Liver (tissue), 9 donors: ENCODE results near the gene ABCC2. TPM values are rescaled to one million over a fixed set of nuclear protein-coding genes. Genes with fewer than 3 reads are reported as not detected.
A peak's percentile ranks its signal among the peaks of the same experiment; 100 is the strongest.

Experiments used
- DNase-seq: peaks from one replicate; pipeline ENCODE4 v3.0.0-alpha.2; 2017; ENCODE audit warnings: low spot score
- H3K27ac ChIP-seq, 2 donors: one replicate each; pipeline ENCODE4 v1.7.0; 2013; ENCODE audit warnings: inconsistent platforms in 2 of 2, low read length in 2 of 2, control low read depth in 1 of 2, low read depth in 1 of 2, mild to moderate bottlenecking in 1 of 2
- H3K27me3 ChIP-seq, 4 donors: one replicate each; pipeline versions ENCODE4 v1.6.1 to v1.7.0; 2013; ENCODE audit warnings: low read length in 3 of 4, inconsistent platforms in 1 of 4, mild to moderate bottlenecking in 1 of 4, moderate library complexity in 1 of 4; ENCODE audit not compliant: control insufficient read depth in 4 of 4, insufficient read depth in 4 of 4
- H3K36me3 ChIP-seq, 4 donors: one replicate each; pipeline versions ENCODE4 v1.6.1 to v1.7.0; 2013; ENCODE audit warnings: low read length in 3 of 4, mild to moderate bottlenecking in 3 of 4, low read depth in 1 of 4, moderate library complexity in 1 of 4; ENCODE audit not compliant: control insufficient read depth in 4 of 4, insufficient read depth in 3 of 4
- H3K4me1 ChIP-seq, 4 donors: one replicate each; pipeline versions ENCODE4 v1.6.1 to v1.7.0; 2013; ENCODE audit warnings: low read length in 3 of 4, mild to moderate bottlenecking in 3 of 4, moderate library complexity in 1 of 4; ENCODE audit not compliant: control insufficient read depth in 4 of 4, insufficient read depth in 4 of 4
- H3K4me3 ChIP-seq, 3 donors: one replicate each; pipeline versions ENCODE4 v1.6.1 to v1.7.0; 2013; ENCODE audit warnings: low read length in 3 of 3, control low read depth in 1 of 3, low read depth in 1 of 3, mild to moderate bottlenecking in 1 of 3
- H3K9ac ChIP-seq, 2 donors: one replicate each; pipeline ENCODE4 v1.7.0; 2013; ENCODE audit warnings: low read length in 2 of 2, mild to moderate bottlenecking in 2 of 2, moderate library complexity in 2 of 2, control low read depth in 1 of 2, low read depth in 1 of 2
- H3K9me3 ChIP-seq, 4 donors: one replicate each; pipeline versions ENCODE4 v1.6.1 to v1.7.0; 2013; ENCODE audit warnings: low read length in 3 of 4; ENCODE audit not compliant: control insufficient read depth in 4 of 4
- EGR1 ChIP-seq, 2 donors: IDR thresholded peaks; 2 replicates each; pipeline ENCODE4 v1.6.1; 2016 to 2018; ENCODE audit warnings: antibody characterized with exemption in 2 of 2, low read depth in 2 of 2
- FOXA1 ChIP-seq: IDR thresholded peaks from 2 replicates; pipeline ENCODE4 v1.6.1; 2016; ENCODE audit warnings: antibody characterized with exemption
- FOXA2 ChIP-seq: IDR thresholded peaks from 2 replicates; pipeline ENCODE4 v1.6.1; 2016; ENCODE audit warnings: antibody characterized with exemption
- GABPA ChIP-seq, 2 donors: IDR thresholded peaks in 1 of 2; conservative IDR thresholded peaks in 1 of 2; 2 replicates each; pipeline ENCODE4 v1.6.1; 2016; ENCODE audit warnings: antibody characterized with exemption in 2 of 2, mild to moderate bottlenecking in 1 of 2, moderate library complexity in 1 of 2
- HNF4A ChIP-seq, 2 donors: conservative IDR thresholded peaks; 2 replicates each; pipeline ENCODE4 v1.6.1; 2016; ENCODE audit warnings: antibody characterized with exemption in 2 of 2, mild to moderate bottlenecking in 2 of 2
- HNF4G ChIP-seq: IDR thresholded peaks from 2 replicates; pipeline ENCODE4 v1.6.1; 2016; ENCODE audit warnings: antibody characterized with exemption
- JUND ChIP-seq, 2 donors: IDR thresholded peaks; 2 replicates each; pipeline ENCODE4 v1.6.1; 2016; ENCODE audit warnings: antibody characterized with exemption in 2 of 2
- MAX ChIP-seq: IDR thresholded peaks from 2 replicates; pipeline ENCODE4 v1.6.1; 2016; ENCODE audit warnings: antibody characterized with exemption
- NR2F2 ChIP-seq: IDR thresholded peaks from 2 replicates; pipeline ENCODE4 v1.6.1; 2016; ENCODE audit warnings: antibody characterized with exemption
- RAD21 ChIP-seq, 2 donors: IDR thresholded peaks; 2 replicates each; pipeline ENCODE4 v1.6.1; 2016; ENCODE audit warnings: antibody characterized with exemption in 2 of 2, mild to moderate bottlenecking in 2 of 2
- REST ChIP-seq: IDR thresholded peaks from 2 replicates; pipeline ENCODE4 v1.6.1; 2016; ENCODE audit warnings: antibody characterized with exemption, mild to moderate bottlenecking
- RXRA ChIP-seq, 2 donors: IDR thresholded peaks; 2 replicates each; pipeline ENCODE4 v1.6.1; 2017 to 2018; ENCODE audit warnings: antibody characterized with exemption in 2 of 2, mild to moderate bottlenecking in 1 of 2
- SP1 ChIP-seq: IDR thresholded peaks from 2 replicates; pipeline ENCODE4 v1.6.1; 2018; ENCODE audit warnings: antibody characterized with exemption, mild to moderate bottlenecking
- TAF1 ChIP-seq: conservative IDR thresholded peaks from 2 replicates; pipeline ENCODE4 v1.6.1; 2016; ENCODE audit warnings: antibody characterized with exemption, mild to moderate bottlenecking
- YY1 ChIP-seq: IDR thresholded peaks from 2 replicates; pipeline ENCODE4 v1.6.1; 2016; ENCODE audit warnings: antibody characterized with exemption, mild to moderate bottlenecking
- ZBTB33 ChIP-seq: IDR thresholded peaks from 2 replicates; pipeline ENCODE4 v1.6.1; 2016; ENCODE audit warnings: antibody characterized with exemption
- WGBS: extraction: QIAGEN DNeasy Blood & Tissue Kit; methylation state at CpG from one replicate; pipeline ENCODE4 v1.1.7; 2013; 5-methylcytosine and 5-hydroxymethylcytosine counted together
- polyA plus RNA-seq, 2 donors: library from polyadenylated mRNA; stranded (reverse) in 1 of 2; unstranded in 1 of 2; fragments of 200-250 nt in 1 of 2; fragments of >200 nt in 1 of 2; fragmentation: Nextera tagmentation in 1 of 2; extraction: Ambion mirVana in 1 of 2; gene quantifications; one replicate each; pipeline versions ENCODE4 v1.2.1 to v1.2.3, GENCODE V29; 2013 to 2015
- total RNA-seq, 2 donors: library from RNA; depleted of rRNA; stranded (reverse); fragments of >200 nt; gene quantifications; one replicate each; pipeline ENCODE4 v1.2.3, GENCODE V29; 2014
- TF ChIP-seq, protein P1 (sequence below): IDR thresholded peaks from 2 replicates; pipeline ENCODE4 v1.6.1; 2016; ENCODE audit warnings: antibody characterized with exemption
- TF ChIP-seq, protein P2 (sequence below): fragments of 150-350 bp; IDR thresholded peaks from 2 replicates; pipeline ENCODE4 v1.5.1; 2017; ENCODE audit warnings: improper control_type of control experiment, low read depth, low read length; ENCODE audit not compliant: missing input control
- donor health status: healthy.
- donor health status: healthy.
- donor health status: healthy.
- donor health status: healthy.
- donor health status: healthy.

ABCC2 gene
- total and polyA plus RNA-seq, 4 donors = 45.6 to 234 (median 70.1) TPM

- Histone ChIP-seq H3K9ac (no peak overlapping the region), H3K4me3 (no peak overlapping the region), H3K4me1 (peaks cover 0 to 15% (median 12%) of the 10 kb centered on the region in 4 donors), H3K27me3 (no peaks in the 10 kb centered on the region), H3K36me3 (peaks cover 9 to 32% (median 29%) of the 10 kb centered on the region in 4 donors), H3K27ac (no peak overlapping the region), H3K9me3 (no peaks in the 10 kb centered on the region)
- WGBS = 75% methylated on average over 3 of the region's 3 CpGs
- DNase-seq = no peak
- TF ChIP-seq GABPA (IDR thresholded peaks at IDR 0.05 in 1 of 2, conservative IDR thresholded peaks at IDR 0.05 in 1 of 2) (no peak), RXRA (IDR thresholded peaks at IDR 0.05) (no peak), SP1 (no peak), ZBTB33 (no peak), NR2F2 (no peak), MAX (no peak), HNF4A (conservative IDR thresholded peaks at IDR 0.05) (no peak), EGR1 (IDR thresholded peaks at IDR 0.05; ENCODE audit: low read depth in 2 of 2) (no peak), FOXA2 (no peak), REST (no peak), HNF4G (no peak), RAD21 (IDR thresholded peaks at IDR 0.05) (no peak), JUND (IDR thresholded peaks at IDR 0.05) (no peak)
- TF ChIP-seq, protein P1, sequence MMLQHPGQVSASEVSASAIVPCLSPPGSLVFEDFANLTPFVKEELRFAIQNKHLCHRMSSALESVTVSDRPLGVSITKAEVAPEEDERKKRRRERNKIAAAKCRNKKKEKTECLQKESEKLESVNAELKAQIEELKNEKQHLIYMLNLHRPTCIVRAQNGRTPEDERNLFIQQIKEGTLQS = no peak
Observed at GRCh38 chr10:99853655-99854054, 71.2 kb downstream of the ABCC2 start.

DNA sequence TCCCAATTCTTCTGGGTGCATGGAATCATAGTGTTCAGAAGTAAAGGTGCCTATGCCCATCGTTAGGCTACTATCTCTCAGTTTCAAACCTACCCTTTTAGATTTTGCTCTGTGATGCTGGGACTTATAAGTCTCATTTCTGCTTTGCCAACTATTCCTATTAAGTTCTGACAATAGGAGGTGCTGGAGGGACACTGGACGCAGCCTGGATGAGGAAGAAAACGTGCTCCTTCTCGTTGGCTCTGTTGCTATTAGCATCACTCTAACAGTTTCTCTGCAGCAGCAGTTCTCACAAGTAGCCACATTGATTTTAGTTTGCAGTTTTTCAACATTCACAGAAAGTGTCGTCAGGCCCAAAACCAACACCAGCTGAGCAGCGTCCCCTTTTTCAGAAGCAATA lies 72.4 kb downstream of the ABCC2 start:
- H3K27ac ChIP-seq = no peak overlapping the region
- no peak for DNase-seq
- no peak overlapping the region for H3K9ac ChIP-seq
- no peak overlapping the region for H3K4me3 ChIP-seq
- H3K36me3 ChIP-seq = peaks cover 9 to 29% (median 27%) of the 10 kb centered on the region in 4 donors
- no peaks in the 10 kb centered on the region for H3K9me3 ChIP-seq
- H3K4me1 ChIP-seq = peaks cover 0 to 8% (median 5%) of the 10 kb centered on the region in 4 donors
- WGBS = 28% methylated on average over 6 of the region's 6 CpGs
- TF ChIP-seq, protein P2, sequence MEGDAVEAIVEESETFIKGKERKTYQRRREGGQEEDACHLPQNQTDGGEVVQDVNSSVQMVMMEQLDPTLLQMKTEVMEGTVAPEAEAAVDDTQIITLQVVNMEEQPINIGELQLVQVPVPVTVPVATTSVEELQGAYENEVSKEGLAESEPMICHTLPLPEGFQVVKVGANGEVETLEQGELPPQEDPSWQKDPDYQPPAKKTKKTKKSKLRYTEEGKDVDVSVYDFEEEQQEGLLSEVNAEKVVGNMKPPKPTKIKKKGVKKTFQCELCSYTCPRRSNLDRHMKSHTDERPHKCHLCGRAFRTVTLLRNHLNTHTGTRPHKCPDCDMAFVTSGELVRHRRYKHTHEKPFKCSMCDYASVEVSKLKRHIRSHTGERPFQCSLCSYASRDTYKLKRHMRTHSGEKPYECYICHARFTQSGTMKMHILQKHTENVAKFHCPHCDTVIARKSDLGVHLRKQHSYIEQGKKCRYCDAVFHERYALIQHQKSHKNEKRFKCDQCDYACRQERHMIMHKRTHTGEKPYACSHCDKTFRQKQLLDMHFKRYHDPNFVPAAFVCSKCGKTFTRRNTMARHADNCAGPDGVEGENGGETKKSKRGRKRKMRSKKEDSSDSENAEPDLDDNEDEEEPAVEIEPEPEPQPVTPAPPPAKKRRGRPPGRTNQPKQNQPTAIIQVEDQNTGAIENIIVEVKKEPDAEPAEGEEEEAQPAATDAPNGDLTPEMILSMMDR = peak; percentile 42
- TF ChIP-seq EGR1 (IDR thresholded peaks at IDR 0.05; ENCODE audit: low read depth in 2 of 2) = no peak
- no peak for TF ChIP-seq MAX
- no peak for TF ChIP-seq HNF4G
- TF ChIP-seq RXRA (IDR thresholded peaks at IDR 0.05) = no peak
- TF ChIP-seq NR2F2 = no peak
- TF ChIP-seq GABPA (IDR thresholded peaks at IDR 0.05 in 1 of 2, conservative IDR thresholded peaks at IDR 0.05 in 1 of 2) = no peak
- no peak for TF ChIP-seq YY1
- no peak for TF ChIP-seq HNF4A (conservative IDR thresholded peaks at IDR 0.05)
- no peak for TF ChIP-seq REST
- no peak for TF ChIP-seq TAF1
- TF ChIP-seq FOXA1 = no peak
- TF ChIP-seq, protein P1 = no peak
- no peak for TF ChIP-seq JUND (IDR thresholded peaks at IDR 0.05)
- TF ChIP-seq RAD21 (IDR thresholded peaks at IDR 0.05) = peak; percentile 77 to 79
- no peak for TF ChIP-seq FOXA2
- no peaks in the 10 kb centered on the region for H3K27me3 ChIP-seq
